Measurements from ENCODE around the gene DDX24.

The DDX24 gene

GRCh38 chr14:94003397-94003796 lies 77.6 kb downstream of the DDX24 start:
- no peak for DNase-seq

GRCh38 chr14:94001501-94002396 lies 79.3 kb downstream of the DDX24 start:
- peak; percentile 59 to 76 for DNase-seq

- DNase-seq = no peak
Observed at GRCh38 chr14:94001016-94001415, 80.0 kb downstream of the DDX24 start.

- DNase-seq = no peak
Observed at GRCh38 chr14:94000267-94000666, 80.7 kb downstream of the DDX24 start.

GRCh38 chr14:93999573-93999972 lies 81.4 kb downstream of the DDX24 start:
- DNase-seq = no peak

- no peak for DNase-seq
Observed at GRCh38 chr14:93998871-93999403, 82.1 kb downstream of the DDX24 start.

All from NCI-H526 (cell line).